ENCODE results near the gene SIRT2.

The SIRT2 gene

DNA sequence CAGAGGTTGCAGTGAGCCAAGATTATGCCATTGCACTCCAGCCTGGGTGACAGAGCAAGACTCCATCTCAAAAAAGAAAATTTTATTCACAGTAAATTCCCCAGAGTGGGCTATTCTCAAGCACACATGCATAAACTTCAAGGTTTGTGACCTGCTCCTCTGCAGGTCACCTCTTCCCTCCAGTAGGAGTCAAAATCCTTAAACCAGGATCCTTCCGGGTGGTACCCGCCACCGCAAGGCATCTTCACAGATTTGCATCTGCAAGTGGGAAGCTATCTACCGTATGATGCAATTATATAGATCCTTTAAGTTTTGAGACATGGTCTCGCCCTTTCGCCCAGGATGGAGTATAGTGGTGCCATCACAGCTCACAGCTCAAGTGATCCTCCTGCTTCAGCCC lies 64.8 kb downstream of the SIRT2 start:
- H3K27ac ChIP-seq (ENCODE audit: extremely low read depth, low read depth, low read length) = peak overlapping the region; percentile 37
- no peaks in the 10 kb centered on the region for H3K9me3 ChIP-seq (ENCODE audit: control insufficient read depth, insufficient read depth, low read depth, low read length)
- TF ChIP-seq, protein P1, sequence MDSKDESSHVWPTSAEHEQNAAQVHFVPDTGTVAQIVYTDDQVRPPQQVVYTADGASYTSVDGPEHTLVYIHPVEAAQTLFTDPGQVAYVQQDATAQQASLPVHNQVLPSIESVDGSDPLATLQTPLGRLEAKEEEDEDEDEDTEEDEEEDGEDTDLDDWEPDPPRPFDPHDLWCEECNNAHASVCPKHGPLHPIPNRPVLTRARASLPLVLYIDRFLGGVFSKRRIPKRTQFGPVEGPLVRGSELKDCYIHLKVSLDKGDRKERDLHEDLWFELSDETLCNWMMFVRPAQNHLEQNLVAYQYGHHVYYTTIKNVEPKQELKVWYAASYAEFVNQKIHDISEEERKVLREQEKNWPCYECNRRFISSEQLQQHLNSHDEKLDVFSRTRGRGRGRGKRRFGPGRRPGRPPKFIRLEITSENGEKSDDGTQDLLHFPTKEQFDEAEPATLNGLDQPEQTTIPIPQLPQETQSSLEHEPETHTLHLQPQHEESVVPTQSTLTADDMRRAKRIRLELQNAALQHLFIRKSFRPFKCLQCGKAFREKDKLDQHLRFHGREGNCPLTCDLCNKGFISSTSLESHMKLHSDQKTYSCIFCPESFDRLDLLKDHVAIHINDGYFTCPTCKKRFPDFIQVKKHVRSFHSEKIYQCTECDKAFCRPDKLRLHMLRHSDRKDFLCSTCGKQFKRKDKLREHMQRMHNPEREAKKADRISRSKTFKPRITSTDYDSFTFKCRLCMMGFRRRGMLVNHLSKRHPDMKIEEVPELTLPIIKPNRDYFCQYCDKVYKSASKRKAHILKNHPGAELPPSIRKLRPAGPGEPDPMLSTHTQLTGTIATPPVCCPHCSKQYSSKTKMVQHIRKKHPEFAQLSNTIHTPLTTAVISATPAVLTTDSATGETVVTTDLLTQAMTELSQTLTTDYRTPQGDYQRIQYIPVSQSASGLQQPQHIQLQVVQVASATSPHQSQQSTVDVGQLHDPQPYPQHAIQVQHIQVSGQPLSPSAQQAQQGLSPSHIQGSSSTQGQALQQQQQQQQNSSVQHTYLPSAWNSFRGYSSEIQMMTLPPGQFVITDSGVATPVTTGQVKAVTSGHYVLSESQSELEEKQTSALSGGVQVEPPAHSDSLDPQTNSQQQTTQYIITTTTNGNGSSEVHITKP (tag by site-specific recombination; IDR thresholded peaks at IDR 0.05) = peak; percentile 54; the same call in 1 of the 2 replicates
- TF ChIP-seq, protein P2, sequence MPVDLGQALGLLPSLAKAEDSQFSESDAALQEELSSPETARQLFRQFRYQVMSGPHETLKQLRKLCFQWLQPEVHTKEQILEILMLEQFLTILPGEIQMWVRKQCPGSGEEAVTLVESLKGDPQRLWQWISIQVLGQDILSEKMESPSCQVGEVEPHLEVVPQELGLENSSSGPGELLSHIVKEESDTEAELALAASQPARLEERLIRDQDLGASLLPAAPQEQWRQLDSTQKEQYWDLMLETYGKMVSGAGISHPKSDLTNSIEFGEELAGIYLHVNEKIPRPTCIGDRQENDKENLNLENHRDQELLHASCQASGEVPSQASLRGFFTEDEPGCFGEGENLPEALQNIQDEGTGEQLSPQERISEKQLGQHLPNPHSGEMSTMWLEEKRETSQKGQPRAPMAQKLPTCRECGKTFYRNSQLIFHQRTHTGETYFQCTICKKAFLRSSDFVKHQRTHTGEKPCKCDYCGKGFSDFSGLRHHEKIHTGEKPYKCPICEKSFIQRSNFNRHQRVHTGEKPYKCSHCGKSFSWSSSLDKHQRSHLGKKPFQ (tag by site-specific recombination; IDR thresholded peaks at IDR 0.05) = no peak
- TF ChIP-seq FEZF1 (tag by site-specific recombination; IDR thresholded peaks at IDR 0.05) (no peak), IKZF3 (tag by site-specific recombination; IDR thresholded peaks at IDR 0.05) (peak; percentile 74), ZBTB17 (tag by site-specific recombination; IDR thresholded peaks at IDR 0.05) (0 out of 2 replicates have a peak, but pooled peaks have one; percentile 10)
- POLR2A ChIA-PET = interaction anchor here (0.5 to 7.4 kb wide), 9 partner anchors 8 to 216 kb away, joined by 3 to 159 read pairs (median 5); partner anchors contain the start of genes EIF3K, HNRNPL, MRPS12 and SARS2
- H3K36me3 ChIP-seq (ENCODE audit: control insufficient read depth in 2 of 2, insufficient read depth in 1 of 2, low read length in 2 of 2) = peaks cover 51 to 60% of the 10 kb centered on the region in 2 experiments
- peaks cover 19% of the 10 kb centered on the region for H3K4me1 ChIP-seq (ENCODE audit: control insufficient read depth, insufficient read depth, low read length)
- CTCF ChIA-PET = interaction anchor here (0.6 to 2.2 kb wide), 5 partner anchors 53 to 681 kb away, joined by 3 to 10 read pairs (median 3); partner anchors contain the start of genes MRPS12 and SARS2
- H3K4me3 ChIP-seq (ENCODE audit: low read depth, low read length) = no peak overlapping the region

DNA sequence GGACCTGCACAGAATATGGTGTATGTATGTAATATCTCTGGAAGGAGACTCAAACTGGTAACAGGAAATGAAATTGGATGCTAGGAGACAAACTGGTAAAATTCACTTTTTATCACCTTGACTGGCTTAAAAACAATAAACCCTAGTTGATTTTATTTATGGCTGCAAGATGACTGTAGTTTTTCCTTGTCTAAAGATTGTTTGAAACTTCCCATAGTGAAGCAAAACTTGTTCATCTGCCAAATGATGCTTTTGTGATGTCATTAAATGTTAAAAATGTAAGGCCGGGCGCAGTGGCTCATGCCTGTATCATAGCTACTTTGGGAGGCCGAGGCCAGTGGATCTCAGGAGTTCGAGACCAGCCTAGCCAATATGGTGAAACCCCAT lies 65.3 kb downstream of the SIRT2 start:
- H3K27ac ChIP-seq (ENCODE audit: extremely low read depth, low read depth, low read length) = no peak overlapping the region; the same call in 1 of the 2 replicates
- H3K4me3 ChIP-seq (ENCODE audit: low read depth, low read length) = no peak overlapping the region
- POLR2A ChIA-PET = interaction anchor here (1.0 to 7.4 kb wide), 6 partner anchors 8 to 215 kb away, joined by 3 to 159 read pairs (median 6); partner anchors contain the start of genes EIF3K, HNRNPL, MRPS12 and SARS2
- H3K36me3 ChIP-seq (ENCODE audit: control insufficient read depth in 2 of 2, insufficient read depth in 1 of 2, low read length in 2 of 2) = peaks cover 46 to 60% of the 10 kb centered on the region in 2 experiments
- H3K9me3 ChIP-seq (ENCODE audit: control insufficient read depth, insufficient read depth, low read depth, low read length) = no peaks in the 10 kb centered on the region
- peaks cover 19% of the 10 kb centered on the region for H3K4me1 ChIP-seq (ENCODE audit: control insufficient read depth, insufficient read depth, low read length)
- TF ChIP-seq ZNF629 (tag by site-specific recombination; IDR thresholded peaks at IDR 0.05) = peak; percentile 74; the same call in 1 of the 2 replicates
- TF ChIP-seq ZNF660 (tag by site-specific recombination; IDR thresholded peaks at IDR 0.05) = peak; percentile 23; the same call in 1 of the 2 replicates
- TF ChIP-seq, protein P1 (tag by site-specific recombination; IDR thresholded peaks at IDR 0.05) = no peak
- TF ChIP-seq, protein P3, sequence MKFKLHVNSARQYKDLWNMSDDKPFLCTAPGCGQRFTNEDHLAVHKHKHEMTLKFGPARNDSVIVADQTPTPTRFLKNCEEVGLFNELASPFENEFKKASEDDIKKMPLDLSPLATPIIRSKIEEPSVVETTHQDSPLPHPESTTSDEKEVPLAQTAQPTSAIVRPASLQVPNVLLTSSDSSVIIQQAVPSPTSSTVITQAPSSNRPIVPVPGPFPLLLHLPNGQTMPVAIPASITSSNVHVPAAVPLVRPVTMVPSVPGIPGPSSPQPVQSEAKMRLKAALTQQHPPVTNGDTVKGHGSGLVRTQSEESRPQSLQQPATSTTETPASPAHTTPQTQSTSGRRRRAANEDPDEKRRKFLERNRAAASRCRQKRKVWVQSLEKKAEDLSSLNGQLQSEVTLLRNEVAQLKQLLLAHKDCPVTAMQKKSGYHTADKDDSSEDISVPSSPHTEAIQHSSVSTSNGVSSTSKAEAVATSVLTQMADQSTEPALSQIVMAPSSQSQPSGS (tag by site-specific recombination; IDR thresholded peaks at IDR 0.05; ENCODE audit: low read depth) = peak; percentile 68; the same call in 1 of the 2 replicates
- TF ChIP-seq, protein P4, sequence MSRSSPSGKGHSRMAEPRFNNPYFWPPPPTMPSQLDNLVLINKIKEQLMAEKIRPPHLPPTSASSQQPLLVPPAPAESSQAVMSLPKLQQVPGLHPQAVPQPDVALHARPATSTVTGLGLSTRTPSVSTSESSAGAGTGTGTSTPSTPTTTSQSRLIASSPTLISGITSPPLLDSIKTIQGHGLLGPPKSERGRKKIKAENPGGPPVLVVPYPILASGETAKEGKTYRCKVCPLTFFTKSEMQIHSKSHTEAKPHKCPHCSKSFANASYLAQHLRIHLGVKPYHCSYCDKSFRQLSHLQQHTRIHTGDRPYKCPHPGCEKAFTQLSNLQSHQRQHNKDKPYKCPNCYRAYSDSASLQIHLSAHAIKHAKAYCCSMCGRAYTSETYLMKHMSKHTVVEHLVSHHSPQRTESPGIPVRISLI (tag by site-specific recombination; IDR thresholded peaks at IDR 0.05) = 0 out of 2 replicates have a peak, but pooled peaks have one; percentile 8
- no peak for TF ChIP-seq HOXC10 (CRISPR knock-in tag; IDR thresholded peaks at IDR 0.05)
- no peak for TF ChIP-seq ZNF366 (tag by site-specific recombination; conservative IDR thresholded peaks at IDR 0.05)
- no peak for TF ChIP-seq ZNF121 (tag by site-specific recombination; IDR thresholded peaks at IDR 0.05)
- TF ChIP-seq ZNF23 (tag by site-specific recombination; IDR thresholded peaks at IDR 0.05; ENCODE audit: borderline replicate concordance) = no peak
- TF ChIP-seq PRDM6 (tag by site-specific recombination; IDR thresholded peaks at IDR 0.05) = peak; percentile 95
- CTCF ChIA-PET = interaction anchor here (0.6 to 2.2 kb wide), 7 partner anchors 53 to 931 kb away, joined by 3 to 10 read pairs (median 3); partner anchors contain the start of genes MRPS12 and SARS2
